WTC11 (cell line): Measurements from ENCODE around the gene TRNP1. TPM values are rescaled to one million over a fixed set of nuclear protein-coding genes. Genes with fewer than 3 reads are reported as not detected.

Source experiments
- AR ChIP-seq: fragments of 250-450 bp; sonication (Bioruptor Pico); IDR thresholded peaks from 2 replicates; pipeline ENCODE4 v1.9.0; 2021; ENCODE audit warnings: mild to moderate bottlenecking
- CDX4 ChIP-seq: fragments of 250-450 bp; sonication (Bioruptor Pico); IDR thresholded peaks from 2 replicates; pipeline ENCODE4 v1.9.0; 2021; ENCODE audit warnings: moderate library complexity, mild to moderate bottlenecking, inconsistent platforms, borderline replicate concordance
- FOXK1 ChIP-seq: sonication (generic); formaldehyde crosslinking; IDR thresholded peaks from 2 replicates; pipeline ENCODE4 v1.8.0; 2022; ENCODE audit warnings: mild to moderate bottlenecking, moderate library complexity, missing genetic modification reagents
- HMGA2 ChIP-seq: fragments of 250-450 bp; sonication (Bioruptor Pico); IDR thresholded peaks from 2 replicates; pipeline ENCODE4 v1.4.0; 2021; ENCODE audit warnings: mild to moderate bottlenecking, moderate library complexity
- KAT7 ChIP-seq: sonication (generic); formaldehyde crosslinking; IDR thresholded peaks from 2 replicates; pipeline ENCODE4 v1.8.1; 2023; ENCODE audit warnings: missing genetic modification reagents, mild to moderate bottlenecking, borderline replicate concordance
- MLX ChIP-seq: sonication (generic); formaldehyde crosslinking; IDR thresholded peaks from 2 replicates; pipeline ENCODE4 v1.8.1; 2023; ENCODE audit warnings: mild to moderate bottlenecking, missing genetic modification reagents, moderate library complexity
- NFE2L1 ChIP-seq: sonication (generic); formaldehyde crosslinking; IDR thresholded peaks from 2 replicates; pipeline ENCODE4 v1.8.1; 2023; ENCODE audit warnings: missing genetic modification reagents
- NR2C2 ChIP-seq: sonication (generic); formaldehyde crosslinking; IDR thresholded peaks from 2 replicates; pipeline ENCODE4 v1.8.0; 2022; ENCODE audit warnings: mild to moderate bottlenecking, missing genetic modification reagents
- NR3C1 ChIP-seq: sonication (generic); formaldehyde crosslinking; conservative IDR thresholded peaks from 2 replicates; pipeline ENCODE4 v1.8.1; 2023; ENCODE audit warnings: low read depth, mild to moderate bottlenecking, missing genetic modification reagents
- OVOL2 ChIP-seq: fragments of 250-450 bp; sonication (Bioruptor Pico); IDR thresholded peaks from 2 replicates; pipeline ENCODE4 v1.9.0; 2021; ENCODE audit warnings: mild to moderate bottlenecking, borderline replicate concordance
- STAT6 ChIP-seq: sonication (generic); formaldehyde crosslinking; conservative IDR thresholded peaks from 2 replicates; pipeline ENCODE4 v1.8.1; 2023; ENCODE audit warnings: mild to moderate bottlenecking, low read depth, missing genetic modification reagents, moderate library complexity
- ZNF317 ChIP-seq: sonication (generic); formaldehyde crosslinking; IDR thresholded peaks from 2 replicates; pipeline ENCODE4 v1.8.1; 2023; ENCODE audit warnings: low read depth, mild to moderate bottlenecking, moderate library complexity, missing genetic modification reagents, borderline replicate concordance
- ZNF423 ChIP-seq: fragments of 250-450 bp; sonication (Bioruptor Pico); IDR thresholded peaks from 2 replicates; pipeline ENCODE4 v2.1.2; 2022; ENCODE audit warnings: mild to moderate bottlenecking, moderate library complexity
- ZNF425 ChIP-seq: fragments of 250-450 bp; sonication (Bioruptor Pico); conservative IDR thresholded peaks from 2 replicates; pipeline ENCODE4 v1.9.0; 2021; ENCODE audit warnings: mild to moderate bottlenecking
- ZNF512 ChIP-seq: sonication (generic); formaldehyde crosslinking; IDR thresholded peaks from 2 replicates; pipeline ENCODE4 v1.8.1; 2022; ENCODE audit warnings: missing genetic modification reagents, borderline replicate concordance
- total RNA-seq: library from RNA; stranded (reverse); gene quantifications from 3 replicates; pipeline ENCODE4 v1.2.3, GENCODE V29; 2021
- TF ChIP-seq, protein P1 (sequence below): sonication (generic); formaldehyde crosslinking; IDR thresholded peaks from 2 replicates; pipeline ENCODE4 v1.8.1; 2022; ENCODE audit warnings: low read depth, missing genetic modification reagents, borderline replicate concordance
- TF ChIP-seq, protein P2 (sequence below): sonication (generic); formaldehyde crosslinking; IDR thresholded peaks from 2 replicates; pipeline ENCODE4 v1.8.0; 2023; ENCODE audit warnings: mild to moderate bottlenecking, missing genetic modification reagents
- TF ChIP-seq, protein P3 (sequence below): fragments of 200-600 bp; IDR thresholded peaks from 2 replicates; pipeline ENCODE4 v1.8.0; 2022; ENCODE audit warnings: antibody characterized with exemption

TRNP1 gene
- total RNA-seq, 1 experiment from 2014 or later = 37.6 TPM

DNA sequence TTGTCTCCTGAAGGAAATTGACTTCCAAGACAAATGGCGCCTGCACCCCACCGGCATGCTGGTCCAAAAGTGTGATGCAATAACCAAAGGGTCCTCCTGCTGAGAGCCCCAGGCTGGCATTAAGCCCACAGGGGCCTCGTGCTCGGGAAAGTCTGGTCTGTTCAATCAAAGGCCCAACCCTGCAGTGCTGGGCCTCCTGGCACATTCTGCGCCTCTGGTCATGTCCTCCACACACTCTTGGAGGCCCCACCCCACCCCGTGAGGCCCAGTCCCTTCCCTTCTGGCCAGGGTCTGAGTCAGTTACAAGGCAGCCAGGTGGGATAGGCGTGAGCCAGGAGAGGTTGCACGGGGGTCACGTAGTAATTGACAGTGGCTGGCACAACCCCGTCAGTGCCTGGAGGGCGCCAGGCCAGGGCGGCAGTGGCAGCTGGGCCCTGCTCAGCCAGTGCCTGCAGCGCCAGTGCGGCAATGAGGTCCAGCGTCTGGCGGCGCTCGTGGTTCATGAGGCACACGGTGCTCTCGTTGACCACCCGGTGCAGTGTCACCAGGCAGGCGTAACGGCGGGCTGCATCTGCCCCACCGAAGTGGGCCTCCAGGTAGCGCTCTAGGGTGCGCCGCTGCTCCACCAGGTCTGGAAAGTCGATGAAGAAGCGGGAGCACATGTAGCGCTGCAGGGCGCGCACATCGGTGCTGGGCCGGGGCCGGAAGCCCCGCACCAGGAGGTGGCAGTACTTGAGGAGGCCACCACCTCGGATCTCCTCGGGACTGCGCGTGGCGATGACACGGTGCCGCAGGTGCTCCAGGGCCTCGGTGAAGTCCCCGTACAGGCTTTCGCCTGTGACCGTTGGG lies 12.4 kb downstream of the TRNP1 start (continued):
- TF ChIP-seq AR (CRISPR knock-in tag) (no peak), NFE2L1 (CRISPR knock-in tag) (no peak), NR2C2 (0 out of 2 replicates have a peak, but pooled peaks have one; percentile 8), KAT7 (CRISPR knock-in tag) (no peak), MLX (CRISPR knock-in tag) (no peak), CDX4 (CRISPR knock-in tag) (no peak), OVOL2 (CRISPR knock-in tag) (no peak), FOXK1 (peak; percentile 32; the same call in 1 of the 2 replicates), NR3C1 (CRISPR knock-in tag) (no peak), HMGA2 (no peak), ZNF425 (CRISPR knock-in tag) (no peak), STAT6 (no peak; the same call in 1 of the 2 replicates), ZNF512 (no peak), ZNF317 (CRISPR knock-in tag) (no peak), ZNF423 (CRISPR knock-in tag) (no peak)
- TF ChIP-seq, protein P1, sequence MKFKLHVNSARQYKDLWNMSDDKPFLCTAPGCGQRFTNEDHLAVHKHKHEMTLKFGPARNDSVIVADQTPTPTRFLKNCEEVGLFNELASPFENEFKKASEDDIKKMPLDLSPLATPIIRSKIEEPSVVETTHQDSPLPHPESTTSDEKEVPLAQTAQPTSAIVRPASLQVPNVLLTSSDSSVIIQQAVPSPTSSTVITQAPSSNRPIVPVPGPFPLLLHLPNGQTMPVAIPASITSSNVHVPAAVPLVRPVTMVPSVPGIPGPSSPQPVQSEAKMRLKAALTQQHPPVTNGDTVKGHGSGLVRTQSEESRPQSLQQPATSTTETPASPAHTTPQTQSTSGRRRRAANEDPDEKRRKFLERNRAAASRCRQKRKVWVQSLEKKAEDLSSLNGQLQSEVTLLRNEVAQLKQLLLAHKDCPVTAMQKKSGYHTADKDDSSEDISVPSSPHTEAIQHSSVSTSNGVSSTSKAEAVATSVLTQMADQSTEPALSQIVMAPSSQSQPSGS = no peak
- TF ChIP-seq, protein P2, sequence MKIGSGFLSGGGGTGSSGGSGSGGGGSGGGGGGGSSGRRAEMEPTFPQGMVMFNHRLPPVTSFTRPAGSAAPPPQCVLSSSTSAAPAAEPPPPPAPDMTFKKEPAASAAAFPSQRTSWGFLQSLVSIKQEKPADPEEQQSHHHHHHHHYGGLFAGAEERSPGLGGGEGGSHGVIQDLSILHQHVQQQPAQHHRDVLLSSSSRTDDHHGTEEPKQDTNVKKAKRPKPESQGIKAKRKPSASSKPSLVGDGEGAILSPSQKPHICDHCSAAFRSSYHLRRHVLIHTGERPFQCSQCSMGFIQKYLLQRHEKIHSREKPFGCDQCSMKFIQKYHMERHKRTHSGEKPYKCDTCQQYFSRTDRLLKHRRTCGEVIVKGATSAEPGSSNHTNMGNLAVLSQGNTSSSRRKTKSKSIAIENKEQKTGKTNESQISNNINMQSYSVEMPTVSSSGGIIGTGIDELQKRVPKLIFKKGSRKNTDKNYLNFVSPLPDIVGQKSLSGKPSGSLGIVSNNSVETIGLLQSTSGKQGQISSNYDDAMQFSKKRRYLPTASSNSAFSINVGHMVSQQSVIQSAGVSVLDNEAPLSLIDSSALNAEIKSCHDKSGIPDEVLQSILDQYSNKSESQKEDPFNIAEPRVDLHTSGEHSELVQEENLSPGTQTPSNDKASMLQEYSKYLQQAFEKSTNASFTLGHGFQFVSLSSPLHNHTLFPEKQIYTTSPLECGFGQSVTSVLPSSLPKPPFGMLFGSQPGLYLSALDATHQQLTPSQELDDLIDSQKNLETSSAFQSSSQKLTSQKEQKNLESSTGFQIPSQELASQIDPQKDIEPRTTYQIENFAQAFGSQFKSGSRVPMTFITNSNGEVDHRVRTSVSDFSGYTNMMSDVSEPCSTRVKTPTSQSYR (CRISPR knock-in tag) = peak; percentile 46; the same call in 1 of the 2 replicates
- TF ChIP-seq, protein P3, sequence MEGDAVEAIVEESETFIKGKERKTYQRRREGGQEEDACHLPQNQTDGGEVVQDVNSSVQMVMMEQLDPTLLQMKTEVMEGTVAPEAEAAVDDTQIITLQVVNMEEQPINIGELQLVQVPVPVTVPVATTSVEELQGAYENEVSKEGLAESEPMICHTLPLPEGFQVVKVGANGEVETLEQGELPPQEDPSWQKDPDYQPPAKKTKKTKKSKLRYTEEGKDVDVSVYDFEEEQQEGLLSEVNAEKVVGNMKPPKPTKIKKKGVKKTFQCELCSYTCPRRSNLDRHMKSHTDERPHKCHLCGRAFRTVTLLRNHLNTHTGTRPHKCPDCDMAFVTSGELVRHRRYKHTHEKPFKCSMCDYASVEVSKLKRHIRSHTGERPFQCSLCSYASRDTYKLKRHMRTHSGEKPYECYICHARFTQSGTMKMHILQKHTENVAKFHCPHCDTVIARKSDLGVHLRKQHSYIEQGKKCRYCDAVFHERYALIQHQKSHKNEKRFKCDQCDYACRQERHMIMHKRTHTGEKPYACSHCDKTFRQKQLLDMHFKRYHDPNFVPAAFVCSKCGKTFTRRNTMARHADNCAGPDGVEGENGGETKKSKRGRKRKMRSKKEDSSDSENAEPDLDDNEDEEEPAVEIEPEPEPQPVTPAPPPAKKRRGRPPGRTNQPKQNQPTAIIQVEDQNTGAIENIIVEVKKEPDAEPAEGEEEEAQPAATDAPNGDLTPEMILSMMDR = no peak
